WTC11 (cell line): ENCODE results near the gene FOXP4. TPM values are rescaled to one million over a fixed set of nuclear protein-coding genes. Genes with fewer than 3 reads are reported as not detected.

ENCODE experiments used
- ATAC-seq: fragments of 200-7000 bp; cut with Tn5 transposase; 2 replicates; pipeline ENCODE4 v1.10.0; 2021; ENCODE audit warnings: mild to moderate bottlenecking, moderate library complexity
- CTCF ChIA-PET: fragments of 300-600 bp; sonication (Branson Sonifier 250); formaldehyde crosslinking; loops from one replicate; lab custom pipeline; 2021; ENCODE audit warnings: antibody characterized with exemption; lab: Charles Lee
- POLR2A ChIA-PET: fragments of 350-600 bp; sonication (Branson Sonifier 250); formaldehyde crosslinking; loops from one replicate; lab custom pipeline; 2021; ENCODE audit warnings: antibody characterized with exemption; lab: Charles Lee
- DNase-seq: peaks from one replicate; pipeline ENCODE4 v3.0.0; 2021; ENCODE audit warnings: low spot score
- H3K27ac Mint-ChIP-seq: 2 replicates; pipeline ENCODE4 v1.8.0; 2021; ENCODE audit warnings: mixed read lengths
- H3K27me3 Mint-ChIP-seq: 2 replicates; pipeline ENCODE4 v1.8.0; 2021; ENCODE audit warnings: low read depth, mild to moderate bottlenecking, moderate library complexity, mixed read lengths
- H3K36me3 Mint-ChIP-seq: 2 replicates; pipeline ENCODE4 v1.8.0; 2021; ENCODE audit warnings: mixed read lengths
- H3K4me1 Mint-ChIP-seq: 2 replicates; pipeline ENCODE4 v1.8.0; 2022; ENCODE audit warnings: mixed read lengths
- H3K4me3 Mint-ChIP-seq: 2 replicates; pipeline ENCODE4 v1.8.0; 2021; ENCODE audit warnings: mild to moderate bottlenecking, moderate library complexity, mixed read lengths
- H3K9me3 Mint-ChIP-seq: 2 replicates; pipeline ENCODE4 v1.8.0; 2021; ENCODE audit warnings: mixed read lengths
- ELF4 ChIP-seq: sonication (generic); formaldehyde crosslinking; IDR thresholded peaks from 2 replicates; pipeline ENCODE4 v1.8.1; 2022; ENCODE audit warnings: low read depth, mild to moderate bottlenecking, moderate library complexity, missing genetic modification reagents
- FOXJ3 ChIP-seq: sonication (generic); formaldehyde crosslinking; IDR thresholded peaks from 2 replicates; pipeline ENCODE4 v1.9.0; 2021; ENCODE audit warnings: missing genetic modification reagents, mild to moderate bottlenecking, borderline replicate concordance
- IRF2 ChIP-seq: sonication (generic); formaldehyde crosslinking; IDR thresholded peaks from 2 replicates; pipeline ENCODE4 v1.8.0; 2022; ENCODE audit warnings: low read depth, missing genetic modification reagents, borderline replicate concordance
- JAZF1 ChIP-seq: fragments of 250-450 bp; sonication (Bioruptor Pico); IDR thresholded peaks from 2 replicates; pipeline ENCODE4 v1.9.0; 2021; ENCODE audit warnings: moderate library complexity, mild to moderate bottlenecking, inconsistent platforms
- JUN ChIP-seq: sonication (generic); formaldehyde crosslinking; IDR thresholded peaks from 2 replicates; pipeline ENCODE4 v1.8.0; 2023; ENCODE audit warnings: mild to moderate bottlenecking, missing genetic modification reagents
- MXD4 ChIP-seq: fragments of 250-450 bp; sonication (Bioruptor Pico); IDR thresholded peaks from 2 replicates; pipeline ENCODE4 v1.8.0; 2021; ENCODE audit warnings: mild to moderate bottlenecking, moderate library complexity, borderline replicate concordance
- NFATC4 ChIP-seq: fragments of 250-450 bp; sonication (Bioruptor Pico); IDR thresholded peaks from 2 replicates; pipeline ENCODE4 v1.9.0; 2021; ENCODE audit warnings: mild to moderate bottlenecking
- NR3C1 ChIP-seq: sonication (generic); formaldehyde crosslinking; conservative IDR thresholded peaks from 2 replicates; pipeline ENCODE4 v1.8.1; 2023; ENCODE audit warnings: low read depth, mild to moderate bottlenecking, missing genetic modification reagents
- SMAD3 ChIP-seq: sonication (generic); formaldehyde crosslinking; IDR thresholded peaks from 2 replicates; pipeline ENCODE4 v1.8.0; 2022; ENCODE audit warnings: missing genetic modification reagents, mild to moderate bottlenecking, borderline replicate concordance
- ZNF121 ChIP-seq: sonication (generic); formaldehyde crosslinking; IDR thresholded peaks from 2 replicates; pipeline ENCODE4 v1.8.0; 2023; ENCODE audit warnings: missing genetic modification reagents
- total RNA-seq: library from RNA; stranded (reverse); gene quantifications from 3 replicates; pipeline ENCODE4 v1.2.3, GENCODE V29; 2021
- TF ChIP-seq, protein P1 (sequence below): fragments of 250-450 bp; sonication (Bioruptor Pico); IDR thresholded peaks from 2 replicates; pipeline ENCODE4 v1.9.0; 2021; ENCODE audit warnings: mild to moderate bottlenecking
- TF ChIP-seq, protein P2 (sequence below): fragments of 250-450 bp; sonication (Bioruptor Pico); IDR thresholded peaks from 2 replicates; pipeline ENCODE4 v1.9.0; 2021; ENCODE audit warnings: moderate library complexity, mild to moderate bottlenecking, inconsistent platforms, borderline replicate concordance
- TF ChIP-seq, protein P3 (sequence below): sonication (generic); formaldehyde crosslinking; IDR thresholded peaks from 2 replicates; pipeline ENCODE4 v1.8.1; 2022; ENCODE audit warnings: low read depth, missing genetic modification reagents, borderline replicate concordance
- TF ChIP-seq, protein P4 (sequence below): sonication (generic); formaldehyde crosslinking; IDR thresholded peaks from 2 replicates; pipeline ENCODE4 v1.8.0; 2022; ENCODE audit warnings: missing genetic modification reagents
- TF ChIP-seq, protein P5 (sequence below): sonication (generic); formaldehyde crosslinking; conservative IDR thresholded peaks from 2 replicates; pipeline ENCODE4 v1.8.1; 2022; ENCODE audit warnings: mild to moderate bottlenecking, missing genetic modification reagents
- TF ChIP-seq, protein P6 (sequence below): sonication (generic); formaldehyde crosslinking; IDR thresholded peaks from 2 replicates; pipeline ENCODE4 v1.8.1; 2023; ENCODE audit warnings: mild to moderate bottlenecking, missing genetic modification reagents

FOXP4 gene
- total RNA-seq, 1 experiment from 2014 or later, result 36.6 TPM

DNA sequence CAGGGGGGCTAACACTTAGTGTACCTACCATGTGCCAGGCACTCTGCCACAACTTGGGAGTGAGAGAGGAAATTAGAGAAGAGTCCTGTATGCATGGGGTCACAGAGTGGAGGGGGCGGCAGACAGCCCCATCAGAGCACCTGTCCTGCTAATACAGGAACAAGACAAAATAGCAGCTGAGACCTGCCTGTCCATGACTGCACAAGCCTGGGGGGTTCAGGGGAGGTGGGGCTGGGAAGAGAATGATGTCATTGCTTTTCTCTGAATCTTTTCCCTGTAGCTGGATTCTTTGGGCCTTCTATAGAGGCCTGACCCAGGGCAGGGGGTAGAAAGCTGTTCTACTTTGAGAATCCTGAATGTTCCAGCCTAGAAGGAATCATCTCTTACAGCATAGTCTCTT lies 37.4 kb downstream of the FOXP4 start (continued):
- TF ChIP-seq, protein P1, sequence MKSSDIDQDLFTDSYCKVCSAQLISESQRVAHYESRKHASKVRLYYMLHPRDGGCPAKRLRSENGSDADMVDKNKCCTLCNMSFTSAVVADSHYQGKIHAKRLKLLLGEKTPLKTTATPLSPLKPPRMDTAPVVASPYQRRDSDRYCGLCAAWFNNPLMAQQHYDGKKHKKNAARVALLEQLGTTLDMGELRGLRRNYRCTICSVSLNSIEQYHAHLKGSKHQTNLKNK (CRISPR knock-in tag), result no peak
- no peak for TF ChIP-seq FOXJ3 (CRISPR knock-in tag)
- TF ChIP-seq JUN (CRISPR knock-in tag), result no peak
- TF ChIP-seq, protein P2, sequence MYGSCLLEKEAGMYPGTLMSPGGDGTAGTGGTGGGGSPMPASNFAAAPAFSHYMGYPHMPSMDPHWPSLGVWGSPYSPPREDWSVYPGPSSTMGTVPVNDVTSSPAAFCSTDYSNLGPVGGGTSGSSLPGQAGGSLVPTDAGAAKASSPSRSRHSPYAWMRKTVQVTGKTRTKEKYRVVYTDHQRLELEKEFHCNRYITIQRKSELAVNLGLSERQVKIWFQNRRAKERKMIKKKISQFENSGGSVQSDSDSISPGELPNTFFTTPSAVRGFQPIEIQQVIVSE (CRISPR knock-in tag), result no peak
- no peak for TF ChIP-seq NFATC4 (CRISPR knock-in tag)
- TF ChIP-seq ZNF121 (CRISPR knock-in tag), result no peak
- TF ChIP-seq MXD4 (CRISPR knock-in tag), result no peak

DNA sequence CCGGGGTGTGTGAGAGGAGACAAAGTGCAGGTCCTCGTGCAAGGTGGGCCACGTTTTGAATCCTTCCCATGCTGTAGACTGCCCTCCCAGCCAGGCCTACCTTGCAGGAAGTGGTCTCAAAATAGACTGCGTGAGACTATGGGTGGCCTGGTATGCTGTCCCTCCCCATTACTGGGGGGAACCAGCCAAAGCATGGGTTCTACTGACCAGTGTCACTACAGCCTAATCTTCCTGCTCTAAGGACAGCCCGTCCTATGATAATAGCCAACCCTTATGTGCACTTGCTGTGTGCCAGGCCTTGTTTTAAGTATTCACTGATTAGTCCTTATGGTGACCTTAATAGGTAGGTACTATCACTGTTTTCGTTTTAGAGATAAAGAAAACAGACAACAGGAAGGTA lies 38.0 kb downstream of the FOXP4 start:
- no peak for DNase-seq
- peaks cover 73% of the 10 kb centered on the region for H3K4me1 Mint-ChIP-seq
- no peak overlapping the region for H3K4me3 Mint-ChIP-seq

More for the DNA sequence above, 38.0 kb downstream of the FOXP4 start:
- Mint-ChIP-seq H3K36me3 (peaks cover 4% of the 10 kb centered on the region; the same call in 1 of the 2 replicates), H3K9me3 (no peaks in the 10 kb centered on the region), H3K27me3 (no peaks in the 10 kb centered on the region)
- CTCF ChIA-PET, result interaction anchor here (0.6 to 4.3 kb wide), 7 partner anchors 8 to 141 kb away, joined by 3 to 19 read pairs (median 5); no protein-coding TSS in a partner anchor
- POLR2A ChIA-PET, result no interaction called here
- TF ChIP-seq, protein P3, sequence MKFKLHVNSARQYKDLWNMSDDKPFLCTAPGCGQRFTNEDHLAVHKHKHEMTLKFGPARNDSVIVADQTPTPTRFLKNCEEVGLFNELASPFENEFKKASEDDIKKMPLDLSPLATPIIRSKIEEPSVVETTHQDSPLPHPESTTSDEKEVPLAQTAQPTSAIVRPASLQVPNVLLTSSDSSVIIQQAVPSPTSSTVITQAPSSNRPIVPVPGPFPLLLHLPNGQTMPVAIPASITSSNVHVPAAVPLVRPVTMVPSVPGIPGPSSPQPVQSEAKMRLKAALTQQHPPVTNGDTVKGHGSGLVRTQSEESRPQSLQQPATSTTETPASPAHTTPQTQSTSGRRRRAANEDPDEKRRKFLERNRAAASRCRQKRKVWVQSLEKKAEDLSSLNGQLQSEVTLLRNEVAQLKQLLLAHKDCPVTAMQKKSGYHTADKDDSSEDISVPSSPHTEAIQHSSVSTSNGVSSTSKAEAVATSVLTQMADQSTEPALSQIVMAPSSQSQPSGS (CRISPR knock-in tag), result no peak
- TF ChIP-seq SMAD3 (CRISPR knock-in tag) (no peak), JAZF1 (no peak), ELF4 (CRISPR knock-in tag) (no peak), IRF2 (CRISPR knock-in tag) (no peak), NR3C1 (no peak)
- TF ChIP-seq, protein P4, sequence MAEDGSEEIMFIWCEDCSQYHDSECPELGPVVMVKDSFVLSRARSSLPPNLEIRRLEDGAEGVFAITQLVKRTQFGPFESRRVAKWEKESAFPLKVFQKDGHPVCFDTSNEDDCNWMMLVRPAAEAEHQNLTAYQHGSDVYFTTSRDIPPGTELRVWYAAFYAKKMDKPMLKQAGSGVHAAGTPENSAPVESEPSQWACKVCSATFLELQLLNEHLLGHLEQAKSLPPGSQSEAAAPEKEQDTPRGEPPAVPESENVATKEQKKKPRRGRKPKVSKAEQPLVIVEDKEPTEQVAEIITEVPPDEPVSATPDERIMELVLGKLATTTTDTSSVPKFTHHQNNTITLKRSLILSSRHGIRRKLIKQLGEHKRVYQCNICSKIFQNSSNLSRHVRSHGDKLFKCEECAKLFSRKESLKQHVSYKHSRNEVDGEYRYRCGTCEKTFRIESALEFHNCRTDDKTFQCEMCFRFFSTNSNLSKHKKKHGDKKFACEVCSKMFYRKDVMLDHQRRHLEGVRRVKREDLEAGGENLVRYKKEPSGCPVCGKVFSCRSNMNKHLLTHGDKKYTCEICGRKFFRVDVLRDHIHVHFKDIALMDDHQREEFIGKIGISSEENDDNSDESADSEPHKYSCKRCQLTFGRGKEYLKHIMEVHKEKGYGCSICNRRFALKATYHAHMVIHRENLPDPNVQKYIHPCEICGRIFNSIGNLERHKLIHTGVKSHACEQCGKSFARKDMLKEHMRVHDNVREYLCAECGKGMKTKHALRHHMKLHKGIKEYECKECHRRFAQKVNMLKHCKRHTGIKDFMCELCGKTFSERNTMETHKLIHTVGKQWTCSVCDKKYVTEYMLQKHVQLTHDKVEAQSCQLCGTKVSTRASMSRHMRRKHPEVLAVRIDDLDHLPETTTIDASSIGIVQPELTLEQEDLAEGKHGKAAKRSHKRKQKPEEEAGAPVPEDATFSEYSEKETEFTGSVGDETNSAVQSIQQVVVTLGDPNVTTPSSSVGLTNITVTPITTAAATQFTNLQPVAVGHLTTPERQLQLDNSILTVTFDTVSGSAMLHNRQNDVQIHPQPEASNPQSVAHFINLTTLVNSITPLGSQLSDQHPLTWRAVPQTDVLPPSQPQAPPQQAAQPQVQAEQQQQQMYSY (CRISPR knock-in tag), result 0 out of 2 replicates have a peak, but pooled peaks have one; percentile 22
- TF ChIP-seq, protein P5, sequence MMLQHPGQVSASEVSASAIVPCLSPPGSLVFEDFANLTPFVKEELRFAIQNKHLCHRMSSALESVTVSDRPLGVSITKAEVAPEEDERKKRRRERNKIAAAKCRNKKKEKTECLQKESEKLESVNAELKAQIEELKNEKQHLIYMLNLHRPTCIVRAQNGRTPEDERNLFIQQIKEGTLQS, result no peak
- TF ChIP-seq, protein P6, sequence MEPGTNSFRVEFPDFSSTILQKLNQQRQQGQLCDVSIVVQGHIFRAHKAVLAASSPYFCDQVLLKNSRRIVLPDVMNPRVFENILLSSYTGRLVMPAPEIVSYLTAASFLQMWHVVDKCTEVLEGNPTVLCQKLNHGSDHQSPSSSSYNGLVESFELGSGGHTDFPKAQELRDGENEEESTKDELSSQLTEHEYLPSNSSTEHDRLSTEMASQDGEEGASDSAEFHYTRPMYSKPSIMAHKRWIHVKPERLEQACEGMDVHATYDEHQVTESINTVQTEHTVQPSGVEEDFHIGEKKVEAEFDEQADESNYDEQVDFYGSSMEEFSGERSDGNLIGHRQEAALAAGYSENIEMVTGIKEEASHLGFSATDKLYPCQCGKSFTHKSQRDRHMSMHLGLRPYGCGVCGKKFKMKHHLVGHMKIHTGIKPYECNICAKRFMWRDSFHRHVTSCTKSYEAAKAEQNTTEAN (CRISPR knock-in tag), result no peak
- TF ChIP-seq, all 79 proteins: peak for 1
- no peak for ATAC-seq
- H3K27ac Mint-ChIP-seq, result peak overlapping the region; percentile 87; the same call in 1 of the 2 replicates
